K562 (cell line): ENCODE measurements around the gene NFYC. TPM values are rescaled to one million over a fixed set of nuclear protein-coding genes. Genes with fewer than 3 reads are reported as not detected.

Experiments
- ADNP ChIP-seq: fragments of 200-800 bp; sonication (Bioruptor generic); IDR thresholded peaks from 2 replicates; pipeline ENCODE4 v1.6.1; 2016; ENCODE audit warnings: missing genetic modification characterization, missing compliant biosample characterization
- GATA2 ChIP-seq: sonication (generic); formaldehyde crosslinking; IDR thresholded peaks from 2 replicates; pipeline ENCODE4 v1.4.0; 2020; ENCODE audit warnings: mild to moderate bottlenecking, missing genetic modification reagents
- HDGF ChIP-seq: fragments of 450-650 bp; IDR thresholded peaks from 2 replicates; pipeline ENCODE4 v1.6.1; 2016
- HNRNPUL1 ChIP-seq: fragments of 200-400 bp; formaldehyde crosslinking; IDR thresholded peaks from 2 replicates; pipeline ENCODE4 v1.6.1; 2017; ENCODE audit warnings: low read length
- JUN ChIP-seq, 2 experiments: sonication (generic) in 1 of 2; formaldehyde crosslinking in 1 of 2; IDR thresholded peaks; 2 replicates each; pipeline versions ENCODE4 v1.6.1 to v1.8.0; 2012 to 2022; ENCODE audit warnings: borderline replicate concordance in 2 of 2, mild to moderate bottlenecking in 2 of 2, improper control_type of control experiment in 1 of 2, low read depth in 1 of 2, low read length in 1 of 2, missing genetic modification reagents in 1 of 2
- JUNB ChIP-seq: fragments of 450-650 bp; formaldehyde crosslinking; conservative IDR thresholded peaks from 2 replicates; pipeline ENCODE4 v1.4.0; 2020; ENCODE audit warnings: mild to moderate bottlenecking
- MAZ ChIP-seq, 2 experiments: fragments of 450-650 bp in 1 of 2; sonication (generic) in 1 of 2; formaldehyde crosslinking; IDR thresholded peaks in 1 of 2; conservative IDR thresholded peaks in 1 of 2; 2 replicates each; pipeline versions ENCODE4 v1.4.0 to v1.5.0; 2020; ENCODE audit warnings: mild to moderate bottlenecking in 1 of 2, missing genetic modification reagents in 1 of 2
- NFIC ChIP-seq: fragments of 450-650 bp; IDR thresholded peaks from 2 replicates; pipeline ENCODE4 v1.6.1; 2017; ENCODE audit warnings: mild to moderate bottlenecking, inconsistent platforms
- PKNOX1 ChIP-seq: fragments of 450-650 bp; IDR thresholded peaks from 2 replicates; pipeline ENCODE4 v1.6.1; 2016
- RBFOX2 ChIP-seq: fragments of 200-400 bp; formaldehyde crosslinking; IDR thresholded peaks from 2 replicates; pipeline ENCODE4 v1.6.1; 2017; ENCODE audit warnings: low read depth, mild to moderate bottlenecking, low read length, moderate library complexity
- REST ChIP-seq, 2 experiments: fragments of 450-650 bp; formaldehyde crosslinking in 1 of 2; IDR thresholded peaks; 2 replicates each; pipeline versions ENCODE4 v1.4.0 to v1.6.1; 2014 to 2020; ENCODE audit warnings: mild to moderate bottlenecking in 2 of 2, borderline replicate concordance in 1 of 2, low read depth in 1 of 2
- ZBTB5 ChIP-seq: fragments of 450-650 bp; IDR thresholded peaks from 2 replicates; pipeline ENCODE4 v1.6.1; 2017; ENCODE audit warnings: antibody characterized with exemption
- ZFP91 ChIP-seq: sonication (generic); formaldehyde crosslinking; IDR thresholded peaks from 2 replicates; pipeline ENCODE4 v1.8.0; 2022; ENCODE audit warnings: mild to moderate bottlenecking, missing genetic modification reagents
- polyA plus RNA-seq, 8 experiments: library from polyadenylated mRNA; depleted of rRNA in 4 of 8; stranded (reverse) in 5 of 8; unstranded in 3 of 8; fragments of >200 nt; fragmentation: Nextera tagmentation in 2 of 8; fragmentation: Illumina TruSeq in 1 of 8; extraction: Ambion mirVana in 2 of 8; extraction: Trizol in 1 of 8; gene quantifications; 2 replicates each; pipeline versions ENCODE4 v1.2.1 to v1.2.3, GENCODE V29; 2011 to 2014; ENCODE audit warnings: inconsistent platforms in 1 of 8, missing spikeins in 1 of 8
- total RNA-seq, 7 experiments: library from RNA; depleted of rRNA in 6 of 7; stranded (reverse); fragments of >200 nt in 6 of 7; fragmentation: Illumina TruSeq in 2 of 7; extraction: Trizol in 2 of 7; gene quantifications; 2 replicates each; pipeline versions ENCODE4 v1.2.1 to v1.2.3, GENCODE V29; 2011 to 2021; ENCODE audit warnings: low replicate concordance in 1 of 7

NFYC gene
- total and polyA plus RNA-seq, 9 of the 15 experiments (the other 6 are each of a cell fraction or from before 2014, with no cell fraction given) = 4.8 to 59.8 (median 41.1) TPM

GRCh38 chr1:40780678-40781607 lies 89.4 kb downstream of the NFYC start (continued):
- TF ChIP-seq HDGF (no peak), PKNOX1 (peak; percentile 77), GATA2 (no peak), REST (IDR thresholded peaks at IDR 0.05; ENCODE audit: borderline replicate concordance) (no peak), REST (CRISPR knock-in tag; IDR thresholded peaks at IDR 0.05; ENCODE audit: low read depth) (no peak), NFIC (peak; percentile 45), HNRNPUL1 (no peak), MAZ (CRISPR knock-in tag; conservative IDR thresholded peaks at IDR 0.05 in 1 of 2, IDR thresholded peaks at IDR 0.05 in 1 of 2) (no peak), JUNB (CRISPR knock-in tag) (no peak), ADNP (no peak), ZFP91 (no peak), ZBTB5 (no peak), RBFOX2 (no peak), JUN (IDR thresholded peaks at IDR 0.05; ENCODE audit: borderline replicate concordance, low read depth, low read length) (no peak), JUN (CRISPR knock-in tag; IDR thresholded peaks at IDR 0.05; ENCODE audit: borderline replicate concordance) (no peak)
